GM12878 (cell line): ENCODE data around the gene NECTIN2. TPM values are rescaled to one million over a fixed set of nuclear protein-coding genes. Genes with fewer than 3 reads are reported as not detected.
A peak's percentile ranks its signal among the peaks of the same experiment; 100 is the strongest.

Source experiments
- ATAC-seq: fragments of 200-7000 bp; cut with Tn5 transposase; 3 replicates; pipeline ENCODE4 v1.9.1; 2020; ENCODE audit warnings: mild to moderate bottlenecking, moderate library complexity
- BruUV-seq: library from RNA; stranded (reverse); fragments of 400-500 nt; replicated peaks from 2 replicates; lab custom pipeline; 2021; lab: Mats Ljungman, UMichigan
- CTCF ChIA-PET: fragments of 300-600 bp; sonication (Branson Sonifier 250); formaldehyde crosslinking; extraction: SDS; loops from one replicate; lab custom pipeline; 2021; ENCODE audit warnings: inconsistent platforms; lab: Yijun Ruan, JAX
- POLR2A ChIA-PET: fragments of 350-600 bp; formaldehyde crosslinking; extraction: SDS; loops from one replicate; lab custom pipeline; 2021; ENCODE audit warnings: inconsistent platforms; lab: Charles Lee
- RAD21 ChIA-PET: fragments of 300-600 bp; sonication (Branson Sonifier 250); formaldehyde crosslinking; loops from one replicate; lab custom pipeline; 2023; ENCODE audit warnings: antibody characterized with exemption; ENCODE audit not compliant: unreplicated experiment; lab: Charles Lee
- SMC1A ChIA-PET: fragments of 300-600 bp; sonication (Branson Sonifier 250); formaldehyde crosslinking; loops from one replicate; lab custom pipeline; 2023; ENCODE audit not compliant: unreplicated experiment, uncharacterized antibody; lab: Charles Lee
- DNase-seq: peaks from one replicate; pipeline ENCODE4 v3.0.0-alpha.2; 2011; ENCODE audit warnings: low read depth, low spot score
- FAIRE-seq: peaks from 3 replicates; lab custom pipeline; 2011; peaks lifted over from hg19 to GRCh38; lab: Jason Lieb, UNC
- H2AFZ ChIP-seq: 2 replicates; pipeline ENCODE4 v1.6.0; 2011; ENCODE audit warnings: low read depth, low read length, control low read depth; ENCODE audit not compliant: control insufficient read depth
- H3K27ac ChIP-seq: 2 replicates; pipeline ENCODE4 v1.5.1; 2011; ENCODE audit warnings: control low read depth; ENCODE audit not compliant: control insufficient read depth, insufficient read depth
- H3K27me3 ChIP-seq, 2 experiments: replicated peaks in 1 of 2; 2 replicates each; pipeline versions ENCODE4 v1.6.0 to v1.6.1; 2011; ENCODE audit warnings: low read length in 1 of 2; ENCODE audit not compliant: control insufficient read depth in 2 of 2, insufficient read depth in 2 of 2
- H3K36me3 ChIP-seq, 2 experiments: 2 replicates each; pipeline ENCODE4 v1.5.1; 2011; ENCODE audit warnings: low read length in 1 of 2; ENCODE audit not compliant: control insufficient read depth in 2 of 2, insufficient read depth in 2 of 2
- H3K4me1 ChIP-seq: 2 replicates; pipeline ENCODE4 v1.6.1; 2011; ENCODE audit warnings: mild to moderate bottlenecking, low read length, moderate library complexity, mixed read lengths; ENCODE audit not compliant: control insufficient read depth, insufficient read depth
- H3K4me2 ChIP-seq: 2 replicates; pipeline ENCODE4 v1.6.0; 2011; ENCODE audit warnings: control low read depth; ENCODE audit not compliant: control insufficient read depth, insufficient read depth
- H3K4me3 ChIP-seq: fragments of 200-600 bp; sonication (generic); 2 replicates; pipeline ENCODE4 v1.5.1; 2016
- H3K79me2 ChIP-seq: 2 replicates; pipeline ENCODE4 v1.6.0; 2011; ENCODE audit warnings: low read length; ENCODE audit not compliant: control insufficient read depth, insufficient read depth
- H3K9ac ChIP-seq: 2 replicates; pipeline ENCODE4 v1.8.0; 2011; ENCODE audit warnings: low read length, control low read depth, mixed read lengths; ENCODE audit not compliant: control insufficient read depth, insufficient read depth
- H3K9me3 ChIP-seq: replicated peaks from 3 replicates; pipeline ENCODE4 v1.5.1; 2011; ENCODE audit warnings: mild to moderate bottlenecking, low read length; ENCODE audit not compliant: control insufficient read depth, insufficient read depth
- H4K20me1 ChIP-seq: 2 replicates; pipeline ENCODE4 v1.6.0; 2011; ENCODE audit not compliant: control insufficient read depth, insufficient read depth
- BHLHE40 ChIP-seq, 2 experiments: fragments of 450-650 bp in 1 of 2; IDR thresholded peaks; 2 replicates each; pipeline ENCODE4 v1.6.1; 2011 to 2017; ENCODE audit warnings: low read depth in 2 of 2, borderline replicate concordance in 1 of 2, improper control_type of control experiment in 1 of 2, low read length in 1 of 2, mild to moderate bottlenecking in 1 of 2
- CHD2 ChIP-seq: IDR thresholded peaks from 2 replicates; pipeline ENCODE4 v1.6.1; 2011; ENCODE audit warnings: low read depth, low read length, improper control_type of control experiment, borderline replicate concordance
- HDAC6 ChIP-seq: fragments of 200-600 bp; sonication (generic); IDR thresholded peaks from one replicate; pipeline ENCODE4 v1.8.0; 2017; ENCODE audit warnings: antibody characterized with exemption; ENCODE audit not compliant: unreplicated experiment
- MTA3 ChIP-seq: IDR thresholded peaks from 2 replicates; pipeline ENCODE4 v1.6.1; 2012; ENCODE audit warnings: low read length, inconsistent platforms, borderline replicate concordance
- STAT3 ChIP-seq: IDR thresholded peaks from 2 replicates; pipeline ENCODE4 v1.6.1; 2011; ENCODE audit warnings: low read depth, low read length, improper control_type of control experiment
- TCF12 ChIP-seq: IDR thresholded peaks from 2 replicates; pipeline ENCODE4 v1.6.1; 2011; ENCODE audit warnings: low read depth, mild to moderate bottlenecking, low read length
- WGBS: methylation state at CpG from one replicate; pipeline ENCODE4 v1.1.6; 2016; ENCODE audit warnings: low lambda C conversion rate; ENCODE audit not compliant: insufficient replicate concordance, insufficient coverage; ENCODE audit errors: missing lambda C conversion rate; 5-methylcytosine and 5-hydroxymethylcytosine counted together
- in situ Hi-C: fragments of 300-500 bp; cut with MboI; formaldehyde crosslinking; loops from 9 replicates; pipeline ENCODE4 v1.14.3; 2018; ENCODE audit warnings: mixed read lengths
- intact Hi-C: fragments of 100-400 bp; cut with micrococcal nuclease; formaldehyde crosslinking; loops from one replicate; pipeline ENCODE4 v1.14.2; 2022; ENCODE audit not compliant: unreplicated experiment
- polyA plus RNA-seq, 11 experiments: library from polyadenylated mRNA; depleted of rRNA in 4 of 11; unstranded in 6 of 11; stranded (reverse) in 5 of 11; fragments of >200 nt; fragmentation: Nextera tagmentation in 4 of 11; fragmentation: Illumina TruSeq in 1 of 11; extraction: Ambion mirVana in 4 of 11; extraction: Trizol in 1 of 11; gene quantifications; 1 replicate in 1 of 11; 2 replicates in 10 of 11; pipeline versions ENCODE4 v1.2.1 to v1.2.3, GENCODE V29; 2011 to 2016; ENCODE audit warnings: inconsistent platforms in 2 of 11, missing spikeins in 2 of 11, low read depth in 1 of 11
- total RNA-seq, 4 experiments: library from RNA; depleted of rRNA in 3 of 4; stranded (reverse); fragments of >200 nt in 3 of 4; fragmentation: Illumina TruSeq in 1 of 4; extraction: Trizol in 1 of 4; gene quantifications; 2 replicates each; pipeline versions ENCODE4 v1.2.1 to v1.2.3, GENCODE V29; 2013 to 2021
- TF ChIP-seq, protein P1 (sequence below): IDR thresholded peaks from 2 replicates; pipeline ENCODE4 v1.6.1; 2012; ENCODE audit warnings: low read depth, low read length, improper control_type of control experiment
- TF ChIP-seq, protein P2 (sequence below): fragments of 150-350 bp; IDR thresholded peaks from 2 replicates; pipeline ENCODE4 v1.6.1; 2016; ENCODE audit warnings: low read depth, low read length

NECTIN2 gene
- total and polyA plus RNA-seq, 10 of the 15 experiments (the other 5 are each of a cell fraction or from before 2014, with no cell fraction given), result 0.05 to 0.36 (median 0.26) TPM; not detected in 5

DNA sequence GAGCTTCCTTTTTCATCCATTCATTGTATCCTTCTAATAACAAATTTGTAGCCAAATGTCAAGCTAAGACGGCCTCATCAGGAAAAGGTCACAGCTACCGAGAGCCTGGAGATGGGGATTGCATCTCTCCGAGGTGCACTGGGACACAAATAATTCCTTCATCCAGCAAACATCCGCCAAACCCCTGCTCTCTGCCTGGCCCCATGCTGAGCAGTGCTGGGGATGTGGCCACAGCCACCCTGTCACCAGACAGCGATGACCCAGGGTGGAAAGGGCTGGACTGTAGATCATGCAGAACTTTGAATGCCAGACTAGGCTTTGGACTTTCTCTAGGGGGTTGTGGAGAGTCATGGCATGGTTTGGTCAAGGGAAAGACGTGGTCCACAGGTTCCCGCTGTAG lies 46.8 kb downstream of the NECTIN2 start:
- 99% methylated on average over 7 of the region's 7 CpGs for WGBS
- H3K4me2 ChIP-seq, result peak overlapping the region; percentile 96
- FAIRE-seq, result no peak
- no peak for ATAC-seq
- peaks cover 1% of the 10 kb centered on the region; the same call in 1 of the 3 replicates for H3K9me3 ChIP-seq
- TF ChIP-seq STAT3, result no peak
- TF ChIP-seq, protein P1, sequence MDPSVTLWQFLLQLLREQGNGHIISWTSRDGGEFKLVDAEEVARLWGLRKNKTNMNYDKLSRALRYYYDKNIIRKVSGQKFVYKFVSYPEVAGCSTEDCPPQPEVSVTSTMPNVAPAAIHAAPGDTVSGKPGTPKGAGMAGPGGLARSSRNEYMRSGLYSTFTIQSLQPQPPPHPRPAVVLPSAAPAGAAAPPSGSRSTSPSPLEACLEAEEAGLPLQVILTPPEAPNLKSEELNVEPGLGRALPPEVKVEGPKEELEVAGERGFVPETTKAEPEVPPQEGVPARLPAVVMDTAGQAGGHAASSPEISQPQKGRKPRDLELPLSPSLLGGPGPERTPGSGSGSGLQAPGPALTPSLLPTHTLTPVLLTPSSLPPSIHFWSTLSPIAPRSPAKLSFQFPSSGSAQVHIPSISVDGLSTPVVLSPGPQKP, result no peak
- no peak for TF ChIP-seq CHD2
- no peak for TF ChIP-seq MTA3
- no peak for TF ChIP-seq TCF12
- TF ChIP-seq HDAC6, result no peak
- TF ChIP-seq BHLHE40 (IDR thresholded peaks at IDR 0.05; ENCODE audit: borderline replicate concordance in 1 of 2, low read depth in 2 of 2, low read length in 1 of 2), result no peak
- TF ChIP-seq, protein P2, sequence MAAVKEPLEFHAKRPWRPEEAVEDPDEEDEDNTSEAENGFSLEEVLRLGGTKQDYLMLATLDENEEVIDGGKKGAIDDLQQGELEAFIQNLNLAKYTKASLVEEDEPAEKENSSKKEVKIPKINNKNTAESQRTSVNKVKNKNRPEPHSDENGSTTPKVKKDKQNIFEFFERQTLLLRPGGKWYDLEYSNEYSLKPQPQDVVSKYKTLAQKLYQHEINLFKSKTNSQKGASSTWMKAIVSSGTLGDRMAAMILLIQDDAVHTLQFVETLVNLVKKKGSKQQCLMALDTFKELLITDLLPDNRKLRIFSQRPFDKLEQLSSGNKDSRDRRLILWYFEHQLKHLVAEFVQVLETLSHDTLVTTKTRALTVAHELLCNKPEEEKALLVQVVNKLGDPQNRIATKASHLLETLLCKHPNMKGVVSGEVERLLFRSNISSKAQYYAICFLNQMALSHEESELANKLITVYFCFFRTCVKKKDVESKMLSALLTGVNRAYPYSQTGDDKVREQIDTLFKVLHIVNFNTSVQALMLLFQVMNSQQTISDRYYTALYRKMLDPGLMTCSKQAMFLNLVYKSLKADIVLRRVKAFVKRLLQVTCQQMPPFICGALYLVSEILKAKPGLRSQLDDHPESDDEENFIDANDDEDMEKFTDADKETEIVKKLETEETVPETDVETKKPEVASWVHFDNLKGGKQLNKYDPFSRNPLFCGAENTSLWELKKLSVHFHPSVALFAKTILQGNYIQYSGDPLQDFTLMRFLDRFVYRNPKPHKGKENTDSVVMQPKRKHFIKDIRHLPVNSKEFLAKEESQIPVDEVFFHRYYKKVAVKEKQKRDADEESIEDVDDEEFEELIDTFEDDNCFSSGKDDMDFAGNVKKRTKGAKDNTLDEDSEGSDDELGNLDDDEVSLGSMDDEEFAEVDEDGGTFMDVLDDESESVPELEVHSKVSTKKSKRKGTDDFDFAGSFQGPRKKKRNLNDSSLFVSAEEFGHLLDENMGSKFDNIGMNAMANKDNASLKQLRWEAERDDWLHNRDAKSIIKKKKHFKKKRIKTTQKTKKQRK, result no peak
- TF ChIP-seq, all 136 proteins: peak for 0
- H2AFZ ChIP-seq, result no peak overlapping the region
- no peak overlapping the region for H3K9ac ChIP-seq
- ChIA-PET RAD21 (no interaction called here), SMC1A (no interaction called here), CTCF (interaction anchor here (0.6 to 1.0 kb wide), 2 partner anchors 13 to 663 kb away, joined by 3 read pairs; partner anchors contain the start of gene APOE), POLR2A (no interaction called here)
- BruUV-seq, result no TSS peak
- intact Hi-C loops (loop anchor here (5.0 kb wide), 1 partner anchor 46 kb away; the partner anchor contains the start of gene NECTIN2), in situ Hi-C loops (no loop called here)
- H3K27ac ChIP-seq, result no peak overlapping the region
- H3K27me3 ChIP-seq, result no peaks in the 10 kb centered on the region
- H3K4me3 ChIP-seq, result 0 out of 2 replicates have a peak overlapping the region, but pooled peaks have one; percentile 83
- peaks cover 2 to 22% of the 10 kb centered on the region in 2 experiments; a peak in 3 of 4 replicates for H3K36me3 ChIP-seq
- peaks cover 32% of the 10 kb centered on the region for H3K79me2 ChIP-seq
- no peak for DNase-seq
- no peaks in the 10 kb centered on the region for H4K20me1 ChIP-seq
- H3K4me1 ChIP-seq, result peaks cover 19% of the 10 kb centered on the region
